ENCODE measurements around the gene BSPRY. TPM values are rescaled to one million over a fixed set of nuclear protein-coding genes. Genes with fewer than 3 reads are reported as not detected.

BSPRY gene
- not detected in 2 replicates for total RNA-seq

DNA sequence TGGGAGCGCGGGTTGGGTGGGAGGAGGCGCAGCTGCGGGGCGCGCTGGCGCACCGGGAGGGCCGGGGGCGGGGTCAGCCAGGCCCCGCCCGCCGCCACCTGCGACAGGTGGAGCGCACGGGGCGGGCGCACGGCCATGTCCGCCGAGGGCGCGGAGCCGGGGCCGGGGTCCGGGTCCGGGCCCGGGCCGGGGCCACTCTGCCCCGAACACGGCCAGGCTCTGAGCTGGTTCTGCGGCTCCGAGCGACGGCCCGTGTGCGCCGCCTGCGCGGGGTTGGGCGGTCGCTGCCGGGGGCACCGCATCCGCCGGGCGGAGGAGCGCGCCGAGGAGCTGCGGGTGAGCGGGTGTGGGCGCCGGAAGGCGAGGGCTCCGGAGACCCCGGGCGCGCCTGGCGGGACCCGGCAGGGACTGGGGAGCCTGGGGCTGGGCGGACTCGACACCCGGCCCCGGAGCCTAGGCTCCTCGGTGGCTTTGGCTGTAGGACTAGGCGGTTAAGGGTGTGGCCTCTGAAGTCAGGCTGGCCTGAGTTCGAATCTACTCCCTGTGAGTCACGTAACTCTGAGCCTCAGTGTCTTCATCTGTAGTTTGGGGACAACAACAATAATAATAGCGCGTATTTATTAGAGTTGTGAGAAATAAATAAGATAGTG is at the start of gene BSPRY:
Gene BSPRY (plus strand): TSS at position 97 of the 650 bp plus-strand sequence. CDS start 39 bp downstream, at position 136.

GRCh38 chr9:113302792-113303418 is 46.4 kb upstream of the BSPRY start, which contains the start of gene RNF183:
TSS of gene RNF183 (minus strand) at chr9:113303376. CDS start at chr9:113298184, 5,192 bp downstream.

GRCh38 chr9:113340011-113340699 is 9.2 kb upstream of the BSPRY start, which contains the start of gene WDR31:
TSS of gene WDR31 (minus strand) at chr9:113340275. CDS start at chr9:113332022, 8,253 bp downstream.

GRCh38 chr9:113376634-113377567 is 27.6 kb downstream of the BSPRY start, which contains the start of gene HDHD3:
TSS of gene HDHD3 (minus strand) at chr9:113376986. CDS start at chr9:113374354, 2,632 bp downstream.

GRCh38 chr9:113401027-113401792 is 51.9 kb downstream of the BSPRY start, which contains the start of gene ALAD:
TSS of gene ALAD (minus strand) at chr9:113401284. CDS start at chr9:113393559, 7,725 bp downstream.

GRCh38 chr9:113410207-113410864 is 61.0 kb downstream of the BSPRY start, which contains the start of the genes C9orf43 and POLE3:
TSS of gene C9orf43 (plus strand) at chr9:113410747. CDS start at chr9:113413494, 2,747 bp downstream.
TSS of gene POLE3 (minus strand) at chr9:113410675. CDS start at chr9:113410293, 382 bp downstream.

Other genes with a start within 250 kb of the BSPRY start
- 5.7 and 6.4 TPM in 2 replicates for gene SLC31A2, start 198.5 kb upstream of the BSPRY start, total RNA-seq
- gene FKBP15, start 128.3 kb upstream of the BSPRY start, total RNA-seq, result 11.0 and 15.1 TPM in 2 replicates
- 14.5 and 15.2 TPM in 2 replicates for gene SLC31A1, start 128.0 kb upstream of the BSPRY start, total RNA-seq
- 27.9 and 32.4 TPM in 2 replicates for gene CDC26, start 74.0 kb upstream of the BSPRY start, total RNA-seq
- gene PRPF4, start 73.9 kb upstream of the BSPRY start, total RNA-seq, result 26.2 and 28.7 TPM in 2 replicates
- not detected in 2 replicates for gene RNF183, start 46.2 kb upstream of the BSPRY start, total RNA-seq
- 0.67 and 0.74 TPM in 2 replicates for gene WDR31, start 9.3 kb upstream of the BSPRY start, total RNA-seq
- 6.1 and 6.8 TPM in 2 replicates for gene HDHD3, start 27.4 kb downstream of the BSPRY start, total RNA-seq
- gene ALAD, start 51.7 kb downstream of the BSPRY start, total RNA-seq, result 8.4 and 9.8 TPM in 2 replicates
- gene POLE3, start 61.1 kb downstream of the BSPRY start, total RNA-seq, result 48.5 and 62.4 TPM in 2 replicates
- 0.45 TPM in 1 of 2 replicates, not detected in the other for gene C9orf43, start 61.2 kb downstream of the BSPRY start, total RNA-seq
- 45.5 and 47.4 TPM in 2 replicates for gene RGS3, start 114.2 kb downstream of the BSPRY start, total RNA-seq